HG03060 (cell line): ENCODE measurements around the gene ADAD1.

Experiments used
- ATAC-seq: cut with Tn5 transposase; IDR thresholded peaks from one replicate; pipeline ENCODE4 v1.9.1; 2021; ENCODE audit warnings: low read depth, moderate number of reproducible peaks; ENCODE audit not compliant: unreplicated experiment

Gene ADAD1

DNA sequence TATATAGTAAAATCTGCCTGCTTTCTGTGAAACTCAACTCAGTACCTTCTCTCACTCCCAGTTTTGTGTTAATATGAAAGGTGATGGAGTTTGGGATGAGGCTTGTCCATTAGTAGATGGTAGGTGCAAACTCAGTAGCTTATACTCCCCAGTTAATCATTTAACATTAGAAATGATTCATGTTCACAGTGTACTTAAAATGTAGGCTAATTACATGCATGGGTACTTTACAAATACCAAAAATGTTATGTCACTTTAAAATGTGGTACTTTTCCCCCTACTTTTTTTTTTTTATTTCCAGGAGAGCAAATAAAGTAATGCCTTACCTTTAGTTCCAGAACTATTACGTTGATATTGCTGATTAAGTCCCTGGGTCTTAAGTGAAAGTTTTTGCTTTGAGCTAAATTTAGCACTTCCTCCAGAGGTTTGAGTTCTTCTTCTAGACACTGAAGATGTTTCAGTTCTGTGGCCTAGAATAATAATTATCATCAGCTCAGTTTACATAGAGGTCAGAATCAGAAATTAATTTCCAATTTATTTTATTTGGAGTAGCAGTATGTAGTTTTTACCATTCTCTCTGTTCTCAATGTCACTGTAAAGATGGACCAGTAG, 74.7 kb downstream of the ADAD1 start:
- ATAC-seq, result no peak

DNA sequence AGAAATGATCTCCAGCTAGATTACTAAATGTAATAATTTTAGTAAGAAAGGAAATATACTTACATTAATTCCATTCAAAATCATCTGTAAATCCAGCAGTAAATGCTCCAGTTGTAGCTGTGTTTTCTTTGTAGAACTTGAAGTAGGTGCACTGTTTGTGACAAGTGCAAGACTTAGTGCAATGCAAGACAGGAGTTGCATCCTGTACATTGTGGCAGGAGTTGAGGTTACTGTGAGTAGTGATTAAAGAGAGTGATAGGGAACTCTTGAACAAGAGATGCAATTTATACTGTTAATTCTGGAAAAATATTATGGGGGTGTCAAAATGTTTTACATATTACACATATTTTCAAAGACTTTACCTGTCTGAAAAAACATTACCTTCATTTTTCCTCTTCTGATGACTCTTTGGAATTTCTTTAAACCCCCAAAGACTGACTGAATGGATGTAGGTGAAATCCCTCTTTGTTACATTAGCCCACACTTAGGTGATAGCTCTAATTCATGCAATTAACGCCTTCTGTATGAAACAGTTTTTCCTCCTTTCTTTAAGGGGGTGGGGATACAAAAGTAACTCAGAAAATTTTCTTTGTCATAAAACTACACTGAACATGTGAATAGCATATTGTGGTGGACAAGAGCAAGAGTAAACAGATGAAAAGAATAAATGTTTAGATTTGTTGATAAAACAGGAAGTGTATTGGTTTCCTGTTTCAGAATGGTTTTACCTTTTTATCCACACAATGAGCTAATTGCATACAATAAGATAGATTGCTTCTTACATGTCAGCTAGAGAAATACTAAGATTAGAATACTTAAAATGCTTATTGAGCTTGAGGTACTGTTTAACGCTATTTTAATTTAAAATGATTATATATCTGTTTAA, 77.7 kb downstream of the ADAD1 start, which contains the start of gene IL2:
TSS of gene IL2 (minus strand) at position 495 of the 886 bp plus-strand sequence. CDS start at position 210, 285 bp downstream.
- no peak for ATAC-seq

DNA sequence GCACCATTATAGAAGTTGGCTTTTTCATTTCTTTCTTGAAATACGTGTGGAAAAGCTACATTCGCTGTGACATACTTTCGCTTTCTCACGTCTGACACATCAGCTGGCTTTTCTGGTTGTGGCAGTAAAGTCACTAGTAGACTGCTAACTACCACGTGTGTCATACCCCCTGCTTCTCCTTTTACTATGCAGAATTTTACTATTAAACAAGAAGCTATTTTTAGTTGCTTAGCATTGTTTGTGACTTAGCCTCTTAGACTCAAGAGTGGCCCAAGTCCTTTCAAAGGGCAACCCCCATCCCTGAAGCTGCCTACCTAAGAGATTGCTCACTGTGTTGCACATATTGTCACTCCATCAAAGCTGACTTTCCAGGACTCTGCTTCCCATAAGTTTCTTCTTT, 79.8 kb downstream of the ADAD1 start:
- peak; percentile 63 for ATAC-seq

DNA sequence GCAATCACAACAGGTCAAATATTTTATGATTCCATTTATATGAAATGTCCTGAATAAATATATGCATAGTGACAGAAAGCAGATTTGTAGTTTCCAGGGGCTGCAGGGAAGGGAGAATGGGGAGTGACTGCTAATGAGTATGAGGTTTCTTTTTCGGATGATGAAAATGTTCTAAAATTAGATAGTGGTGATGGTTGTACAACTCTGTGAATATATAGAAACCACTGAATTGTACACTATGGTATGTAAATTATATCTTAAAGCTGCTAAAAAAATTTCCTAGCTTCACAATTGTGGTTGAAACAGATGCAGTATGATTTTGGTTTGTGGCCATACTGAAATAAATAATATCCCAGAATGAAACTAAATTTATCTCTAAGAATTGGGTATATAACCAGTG, 90.6 kb downstream of the ADAD1 start:
- ATAC-seq, result no peak

DNA sequence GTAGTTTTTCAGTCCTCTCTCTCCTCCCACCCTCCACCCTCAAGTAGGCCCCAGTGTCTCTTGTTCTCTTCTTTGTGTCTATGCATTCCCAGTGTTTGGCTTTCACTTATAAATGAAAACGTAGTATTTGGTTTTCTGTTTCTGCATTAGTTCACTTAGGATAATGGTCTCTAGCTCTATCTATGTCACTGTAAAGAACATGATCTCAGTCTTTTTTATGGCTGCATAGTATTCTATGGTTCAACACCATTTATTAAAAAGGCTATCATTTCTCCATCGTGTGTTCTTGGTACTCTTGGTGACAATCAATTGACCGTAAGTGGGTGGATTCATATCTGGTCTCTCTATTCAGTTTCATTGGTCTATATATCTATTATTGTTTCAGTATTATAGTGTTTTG, 96.4 kb downstream of the ADAD1 start:
- ATAC-seq, result no peak

DNA sequence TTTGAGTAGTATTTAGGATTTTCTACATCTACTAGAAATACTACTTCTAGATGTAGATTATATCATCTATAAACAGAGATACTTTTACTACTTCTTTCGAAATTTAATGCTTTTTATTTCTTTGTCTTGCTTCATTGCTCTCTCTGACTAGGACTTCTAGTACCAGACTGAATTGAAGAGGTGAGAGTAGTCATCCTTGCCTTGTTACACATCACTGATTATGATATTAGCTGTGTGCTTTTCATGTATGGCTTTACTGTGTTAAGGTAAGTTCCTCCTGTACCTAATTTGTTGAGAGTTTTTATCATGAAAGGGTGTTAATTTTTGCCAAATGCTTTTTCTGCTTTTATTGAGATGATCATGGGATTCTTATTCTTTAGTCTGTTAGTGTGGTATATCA, 97.3 kb downstream of the ADAD1 start:
- no peak for ATAC-seq

DNA sequence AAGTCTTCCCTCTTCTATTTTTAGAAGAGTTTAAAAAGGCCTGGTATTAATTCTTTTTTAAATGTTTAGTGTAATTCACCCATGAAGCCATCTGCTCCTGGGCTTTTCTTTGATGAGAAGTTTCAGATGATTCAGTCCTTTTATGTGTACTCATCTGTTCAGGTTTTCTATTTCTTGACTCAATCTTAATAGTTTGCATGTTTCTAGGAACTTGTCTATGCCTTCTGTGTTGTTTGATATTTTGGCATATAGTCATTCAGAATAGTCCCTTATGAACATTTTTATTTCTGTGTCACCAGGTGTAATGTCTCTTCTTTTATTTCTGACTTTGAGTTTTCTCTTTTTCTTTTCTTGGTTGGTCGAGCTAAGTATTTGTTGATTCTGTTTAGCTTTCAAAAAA, 97.9 kb downstream of the ADAD1 start:
- no peak for ATAC-seq
